ENCODE data around the gene FBLN1.

DNA sequence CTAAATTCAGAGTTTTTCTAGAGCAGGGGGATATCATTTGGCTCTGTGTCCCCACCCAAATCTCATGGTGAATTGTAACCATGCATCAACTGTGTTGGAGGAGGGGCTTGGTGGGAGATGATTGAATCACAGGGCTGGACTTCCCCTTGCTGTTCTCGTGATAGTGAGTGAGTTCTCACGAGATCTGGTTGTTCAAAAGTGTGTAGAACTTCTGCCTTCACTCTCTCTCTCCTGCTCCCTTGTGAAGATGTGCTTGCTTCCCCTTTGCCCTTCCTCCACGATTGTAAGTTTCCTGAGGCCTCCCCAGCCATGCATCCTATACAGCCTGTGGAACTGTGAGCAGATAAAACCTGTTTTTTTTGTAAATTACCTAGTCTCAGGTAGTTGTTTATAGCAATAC is 22.0 kb upstream of the FBLN1 start:
- TF ChIP-seq POLR2A (IDR thresholded peaks at IDR 0.05), result no peak
- TF ChIP-seq, protein P1, sequence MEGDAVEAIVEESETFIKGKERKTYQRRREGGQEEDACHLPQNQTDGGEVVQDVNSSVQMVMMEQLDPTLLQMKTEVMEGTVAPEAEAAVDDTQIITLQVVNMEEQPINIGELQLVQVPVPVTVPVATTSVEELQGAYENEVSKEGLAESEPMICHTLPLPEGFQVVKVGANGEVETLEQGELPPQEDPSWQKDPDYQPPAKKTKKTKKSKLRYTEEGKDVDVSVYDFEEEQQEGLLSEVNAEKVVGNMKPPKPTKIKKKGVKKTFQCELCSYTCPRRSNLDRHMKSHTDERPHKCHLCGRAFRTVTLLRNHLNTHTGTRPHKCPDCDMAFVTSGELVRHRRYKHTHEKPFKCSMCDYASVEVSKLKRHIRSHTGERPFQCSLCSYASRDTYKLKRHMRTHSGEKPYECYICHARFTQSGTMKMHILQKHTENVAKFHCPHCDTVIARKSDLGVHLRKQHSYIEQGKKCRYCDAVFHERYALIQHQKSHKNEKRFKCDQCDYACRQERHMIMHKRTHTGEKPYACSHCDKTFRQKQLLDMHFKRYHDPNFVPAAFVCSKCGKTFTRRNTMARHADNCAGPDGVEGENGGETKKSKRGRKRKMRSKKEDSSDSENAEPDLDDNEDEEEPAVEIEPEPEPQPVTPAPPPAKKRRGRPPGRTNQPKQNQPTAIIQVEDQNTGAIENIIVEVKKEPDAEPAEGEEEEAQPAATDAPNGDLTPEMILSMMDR (IDR thresholded peaks at IDR 0.05), result no peak
- no peak for TF ChIP-seq EP300 (IDR thresholded peaks at IDR 0.05)

All from stomach (tissue), 4 donors.